ENCODE data around the gene C3AR1. TPM values are rescaled to one million over a fixed set of nuclear protein-coding genes. Genes with fewer than 3 reads are reported as not detected.
"Not testable (repeated sequence)": the region's sequence is repeated elsewhere in the genome, so short reads cannot be mapped to it uniquely, and the experiment has no call there.

The C3AR1 gene
- total RNA-seq = 0.08 TPM in 1 of 2 replicates, not detected in the other
- polyA plus RNA-seq (2012) = 0.15 TPM

- no peak for DNase-seq (ENCODE audit: low read depth)
Observed at GRCh38 chr12:8065991-8066594, at the start of gene C3AR1. C3AR1 (minus strand) TSS chr12:8066359; CDS start chr12:8060185, 6,174 bp downstream.

GRCh38 chr12:8113117-8113516 is 47.0 kb upstream of the C3AR1 start:
- not testable (repeated sequence) for DNase-seq (ENCODE audit: low read depth)

GRCh38 chr12:8108808-8109398 is 42.7 kb upstream of the C3AR1 start:
- DNase-seq (ENCODE audit: low read depth) = peak; percentile 75

- DNase-seq (ENCODE audit: low read depth) = no peak
Observed at GRCh38 chr12:8099235-8099634, 33.1 kb upstream of the C3AR1 start.

- no peak for DNase-seq (ENCODE audit: low read depth)
Observed at GRCh38 chr12:8096281-8096915, 30.2 kb upstream of the C3AR1 start.

- DNase-seq (ENCODE audit: low read depth) = no peak
Observed at GRCh38 chr12:8093291-8093690, 27.1 kb upstream of the C3AR1 start.

- DNase-seq (ENCODE audit: low read depth) = no peak
Observed at GRCh38 chr12:8089716-8090115, 23.6 kb upstream of the C3AR1 start.

- not testable (repeated sequence) for DNase-seq (ENCODE audit: low read depth)
Observed at GRCh38 chr12:8089277-8089676, 23.1 kb upstream of the C3AR1 start.

- no peak for DNase-seq (ENCODE audit: low read depth)
Observed at GRCh38 chr12:8088574-8088973, 22.4 kb upstream of the C3AR1 start.

- DNase-seq (ENCODE audit: low read depth) = no peak
Observed at GRCh38 chr12:8087666-8088065, 21.5 kb upstream of the C3AR1 start.

- not testable (repeated sequence) for DNase-seq (ENCODE audit: low read depth)
Observed at GRCh38 chr12:8084351-8084750, 18.2 kb upstream of the C3AR1 start.

- DNase-seq (ENCODE audit: low read depth) = peak; percentile 1
Observed at GRCh38 chr12:8082808-8083100, 16.6 kb upstream of the C3AR1 start.

GRCh38 chr12:8081251-8081920 is 15.2 kb upstream of the C3AR1 start:
- DNase-seq (ENCODE audit: low read depth) = peak; percentile 32

- DNase-seq (ENCODE audit: low read depth) = no peak
Observed at GRCh38 chr12:8080120-8080519, 14.0 kb upstream of the C3AR1 start.

- peak; percentile 46 for DNase-seq (ENCODE audit: low read depth)
Observed at GRCh38 chr12:8078916-8079315, 12.8 kb upstream of the C3AR1 start.

GRCh38 chr12:8078398-8078797 is 12.2 kb upstream of the C3AR1 start:
- peak; percentile 58 for DNase-seq (ENCODE audit: low read depth)

- DNase-seq (ENCODE audit: low read depth) = peak; percentile 26
Observed at GRCh38 chr12:8077207-8077606, 11.0 kb upstream of the C3AR1 start.

- DNase-seq (ENCODE audit: low read depth) = no peak
Observed at GRCh38 chr12:8076366-8076765, 10.2 kb upstream of the C3AR1 start.

- DNase-seq (ENCODE audit: low read depth) = no peak
Observed at GRCh38 chr12:8075935-8076334, 9.8 kb upstream of the C3AR1 start.

GRCh38 chr12:8071820-8072219 is 5.7 kb upstream of the C3AR1 start:
- not testable (repeated sequence) for DNase-seq (ENCODE audit: low read depth)

GRCh38 chr12:8069582-8069981 is 3.4 kb upstream of the C3AR1 start:
- no peak for DNase-seq (ENCODE audit: low read depth)

GRCh38 chr12:8064131-8064530 is 2.0 kb downstream of the C3AR1 start:
- no peak for DNase-seq (ENCODE audit: low read depth)
